SU-DHL-6 (cell line): Measurements from ENCODE around the gene CCER1.

ENCODE experiments used
- EZH2phosphoT487 ChIP-seq: fragments of 200-600 bp; sonication (generic), shearing (Covaris generic); conservative IDR thresholded peaks from 2 replicates; pipeline ENCODE4 v1.6.1; 2018; ENCODE audit warnings: mild to moderate bottlenecking, antibody characterized with exemption, low read length, moderate library complexity, mixed read lengths
- TF ChIP-seq, protein P1 (sequence below): fragments of 200-600 bp; sonication (generic); IDR thresholded peaks from one replicate; pipeline ENCODE4 v1.5.1; 2017; ENCODE audit warnings: antibody characterized with exemption, mild to moderate bottlenecking, low read length, moderate library complexity; ENCODE audit not compliant: insufficient read depth, poor library complexity, severe bottlenecking

DNA sequence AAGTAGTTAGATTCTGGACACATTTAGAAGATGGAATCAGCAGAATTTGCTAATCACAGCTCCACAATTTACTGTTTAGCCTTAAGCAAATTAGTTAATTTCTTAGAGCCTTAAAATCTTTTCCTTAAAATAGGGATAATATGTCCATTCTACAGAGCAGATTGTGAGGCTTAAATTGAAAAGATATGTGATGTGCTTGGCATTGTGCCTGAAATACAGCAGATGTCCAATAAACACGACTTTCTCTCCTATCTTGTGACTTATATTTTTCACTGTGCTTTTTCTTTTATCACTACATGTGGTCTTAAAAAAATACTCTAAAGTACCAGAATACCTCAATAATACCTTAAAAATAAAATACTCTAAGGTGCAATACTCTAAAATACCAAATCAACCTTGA, 30.6 kb downstream of the CCER1 start:
- TF ChIP-seq, protein P1, sequence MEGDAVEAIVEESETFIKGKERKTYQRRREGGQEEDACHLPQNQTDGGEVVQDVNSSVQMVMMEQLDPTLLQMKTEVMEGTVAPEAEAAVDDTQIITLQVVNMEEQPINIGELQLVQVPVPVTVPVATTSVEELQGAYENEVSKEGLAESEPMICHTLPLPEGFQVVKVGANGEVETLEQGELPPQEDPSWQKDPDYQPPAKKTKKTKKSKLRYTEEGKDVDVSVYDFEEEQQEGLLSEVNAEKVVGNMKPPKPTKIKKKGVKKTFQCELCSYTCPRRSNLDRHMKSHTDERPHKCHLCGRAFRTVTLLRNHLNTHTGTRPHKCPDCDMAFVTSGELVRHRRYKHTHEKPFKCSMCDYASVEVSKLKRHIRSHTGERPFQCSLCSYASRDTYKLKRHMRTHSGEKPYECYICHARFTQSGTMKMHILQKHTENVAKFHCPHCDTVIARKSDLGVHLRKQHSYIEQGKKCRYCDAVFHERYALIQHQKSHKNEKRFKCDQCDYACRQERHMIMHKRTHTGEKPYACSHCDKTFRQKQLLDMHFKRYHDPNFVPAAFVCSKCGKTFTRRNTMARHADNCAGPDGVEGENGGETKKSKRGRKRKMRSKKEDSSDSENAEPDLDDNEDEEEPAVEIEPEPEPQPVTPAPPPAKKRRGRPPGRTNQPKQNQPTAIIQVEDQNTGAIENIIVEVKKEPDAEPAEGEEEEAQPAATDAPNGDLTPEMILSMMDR: no peak
- TF ChIP-seq EZH2phosphoT487: no peak
